H1 (cell line): ENCODE data around the gene PLXNB2. TPM values are rescaled to one million over a fixed set of nuclear protein-coding genes. Genes with fewer than 3 reads are reported as not detected.

Experiments used
- CTCF ChIA-PET: fragments of 300-600 bp; sonication (Branson Sonifier 250); formaldehyde crosslinking; loops from one replicate; lab custom pipeline; 2021; ENCODE audit not compliant: partially characterized antibody; lab: Charles Lee
- POLR2A ChIA-PET: fragments of 300-600 bp; sonication (Branson Sonifier 250); formaldehyde crosslinking; loops from one replicate; lab custom pipeline; 2021; ENCODE audit warnings: inconsistent platforms; ENCODE audit not compliant: partially characterized antibody; lab: Charles Lee
- DNase-seq, 2 experiments: peaks; one replicate each; pipeline versions ENCODE4 v3.0.0 to v3.0.0-alpha.2; 2010 to 2022; ENCODE audit warnings: low spot score in 2 of 2, low read depth in 1 of 2, mixed read lengths in 1 of 2
- FAIRE-seq: peaks from 2 replicates; lab custom pipeline; 2011; peaks lifted over from hg19 to GRCh38; lab: Jason Lieb, UNC
- H2AFZ ChIP-seq: 2 replicates; pipeline ENCODE4 v1.8.1; 2012; ENCODE audit warnings: low read length, inconsistent platforms
- H2AK5ac ChIP-seq: 2 replicates; pipeline ENCODE4 v1.6.1; 2013; ENCODE audit warnings: low read depth, low read length
- H2BK120ac ChIP-seq: replicated peaks from 2 replicates; pipeline ENCODE3; 2013; ENCODE audit warnings: low read depth, low read length, inconsistent platforms
- H2BK12ac ChIP-seq: 2 replicates; pipeline ENCODE4 v1.6.1; 2013; ENCODE audit warnings: low read depth, low read length
- H2BK15ac ChIP-seq: 2 replicates; pipeline ENCODE4 v1.6.1; 2013; ENCODE audit warnings: low read length
- H2BK20ac ChIP-seq: 2 replicates; pipeline ENCODE4 v1.6.1; 2013; ENCODE audit warnings: low read length
- H2BK5ac ChIP-seq: 2 replicates; pipeline ENCODE4 v1.6.1; 2013; ENCODE audit warnings: low read depth, low read length
- H3K14ac ChIP-seq: 2 replicates; pipeline ENCODE4 v1.6.1; 2013; ENCODE audit warnings: inconsistent platforms; ENCODE audit not compliant: insufficient read length
- H3K18ac ChIP-seq: 2 replicates; pipeline ENCODE4 v1.6.1; 2013; ENCODE audit warnings: low read length; ENCODE audit errors: extremely low read depth
- H3K23ac ChIP-seq: 2 replicates; pipeline ENCODE4 v1.6.1; 2013; ENCODE audit warnings: inconsistent platforms; ENCODE audit not compliant: insufficient read length
- H3K23me2 ChIP-seq: 2 replicates; pipeline ENCODE4 v1.6.1; 2013; ENCODE audit warnings: low read depth, low read length
- H3K27ac ChIP-seq: 2 replicates; pipeline ENCODE4 v1.6.1; 2011; ENCODE audit warnings: low read depth, low read length, inconsistent platforms
- H3K27me3 ChIP-seq, 4 experiments: replicated peaks in 1 of 4; 1 replicate in 1 of 4; 2 replicates in 3 of 4; pipeline versions ENCODE4 v1.6.1 to v1.8.1; 2011 to 2013; ENCODE audit warnings: low read length in 3 of 4, mild to moderate bottlenecking in 3 of 4, inconsistent platforms in 2 of 4, mixed read lengths in 2 of 4, moderate library complexity in 1 of 4; ENCODE audit not compliant: control insufficient read depth in 3 of 4, insufficient read depth in 3 of 4; ENCODE audit errors: extremely low read depth in 1 of 4
- H3K36me3 ChIP-seq, 4 experiments: 2 replicates each; pipeline versions ENCODE4 v1.6.1 to v1.8.1; 2011 to 2013; ENCODE audit warnings: mild to moderate bottlenecking in 4 of 4, low read length in 3 of 4, moderate library complexity in 2 of 4, control low read depth in 1 of 4, inconsistent platforms in 1 of 4; ENCODE audit not compliant: insufficient read depth in 4 of 4, control insufficient read depth in 2 of 4
- H3K4ac ChIP-seq: replicated peaks from 2 replicates; pipeline ENCODE3; 2013; ENCODE audit warnings: low read length, low read depth, mixed read lengths, inconsistent platforms; ENCODE audit not compliant: insufficient read length
- H3K4me1 ChIP-seq, 4 experiments: replicated peaks in 1 of 4; 1 replicate in 1 of 4; 2 replicates in 3 of 4; pipeline versions ENCODE4 v1.6.1 to v1.8.1; 2011 to 2013; ENCODE audit warnings: low read length in 3 of 4, inconsistent platforms in 2 of 4, mixed read lengths in 1 of 4; ENCODE audit not compliant: insufficient read depth in 4 of 4, control insufficient read depth in 3 of 4
- H3K4me2 ChIP-seq, 2 experiments: 2 replicates each; pipeline versions ENCODE4 v1.6.1 to v1.8.1; 2011 to 2013; ENCODE audit warnings: low read depth in 2 of 2, low read length in 2 of 2, control low read depth in 1 of 2, inconsistent platforms in 1 of 2, mild to moderate bottlenecking in 1 of 2; ENCODE audit not compliant: insufficient read depth in 1 of 2
- H3K4me3 ChIP-seq, 4 experiments: fragments of 200-600, 300-600 bp in 1 of 4; sonication (generic), shearing (Covaris generic), sonication (Bioruptor Twin) in 1 of 4; 2 replicates each; pipeline versions ENCODE4 v1.5.1 to v1.8.1; 2011 to 2016; ENCODE audit warnings: low read length in 4 of 4, low read depth in 3 of 4, control low read depth in 2 of 4, inconsistent platforms in 2 of 4, mild to moderate bottlenecking in 2 of 4, mixed read lengths in 1 of 4, moderate library complexity in 1 of 4; ENCODE audit not compliant: insufficient read depth in 2 of 4; ENCODE audit errors: extremely low read depth in 1 of 4
- H3K56ac ChIP-seq: replicated peaks from 2 replicates; pipeline ENCODE3; 2013; ENCODE audit warnings: low read depth, mild to moderate bottlenecking, mixed read lengths, low read length, inconsistent platforms; ENCODE audit not compliant: insufficient read length
- H3K79me1 ChIP-seq: 2 replicates; pipeline ENCODE4 v1.6.1; 2013; ENCODE audit warnings: low read depth, low read length, control low read depth
- H3K79me2 ChIP-seq, 2 experiments: 2 replicates each; pipeline versions ENCODE4 v1.6.1 to v1.8.1; 2012 to 2013; ENCODE audit warnings: low read length in 2 of 2, mild to moderate bottlenecking in 2 of 2, inconsistent platforms in 1 of 2; ENCODE audit not compliant: insufficient read depth in 2 of 2, control insufficient read depth in 1 of 2
- H3K9ac ChIP-seq, 4 experiments: replicated peaks in 1 of 4; 1 replicate in 1 of 4; 2 replicates in 3 of 4; pipeline versions ENCODE4 v1.6.1 to v1.8.1; 2011 to 2013; ENCODE audit warnings: low read depth in 3 of 4, low read length in 3 of 4, control low read depth in 2 of 4, mild to moderate bottlenecking in 2 of 4, moderate library complexity in 2 of 4, inconsistent platforms in 1 of 4; ENCODE audit errors: extremely low read depth in 1 of 4
- H3K9me3 ChIP-seq, 2 experiments: 2 replicates each; pipeline versions ENCODE4 v1.6.1 to v1.8.1; 2012 to 2013; ENCODE audit warnings: mild to moderate bottlenecking in 2 of 2, moderate library complexity in 2 of 2, control low read depth in 1 of 2, inconsistent platforms in 1 of 2, low read depth in 1 of 2, low read length in 1 of 2, mixed read lengths in 1 of 2; ENCODE audit not compliant: insufficient read depth in 2 of 2
- H4K20me1 ChIP-seq, 2 experiments: replicated peaks in 1 of 2; 2 replicates each; pipeline versions ENCODE3 to v1.8.1; 2011 to 2013; ENCODE audit warnings: inconsistent platforms in 2 of 2, low read length in 2 of 2, mild to moderate bottlenecking in 1 of 2; ENCODE audit not compliant: insufficient read depth in 2 of 2, control insufficient read depth in 1 of 2
- H4K5ac ChIP-seq: 2 replicates; pipeline ENCODE4 v1.6.1; 2013; ENCODE audit warnings: low read length, low read depth, mixed read lengths, inconsistent platforms; ENCODE audit not compliant: insufficient read length
- H4K8ac ChIP-seq: 2 replicates; pipeline ENCODE4 v1.8.0; 2013; ENCODE audit warnings: mild to moderate bottlenecking, moderate library complexity, low read length, inconsistent platforms; ENCODE audit not compliant: insufficient read depth; ENCODE audit errors: extremely low read depth
- H4K91ac ChIP-seq: replicated peaks from 2 replicates; pipeline ENCODE3; 2013; ENCODE audit warnings: low read length, mixed read lengths, inconsistent platforms; ENCODE audit not compliant: insufficient read length
- ASH2L ChIP-seq: fragments of 200-600, 300-600 bp; sonication (generic); IDR thresholded peaks from one replicate; pipeline ENCODE4 v1.7.1; 2017; ENCODE audit warnings: low read length
- BRCA1 ChIP-seq: IDR thresholded peaks from 2 replicates; pipeline ENCODE4 v1.6.1; 2012; ENCODE audit warnings: low read depth, low read length, improper control_type of control experiment
- CHD1 ChIP-seq: IDR thresholded peaks from 2 replicates; pipeline ENCODE4 v1.6.1; 2012; ENCODE audit warnings: low read depth, low read length, improper control_type of control experiment
- CHD2 ChIP-seq: IDR thresholded peaks from 2 replicates; pipeline ENCODE4 v1.6.1; 2012; ENCODE audit warnings: low read length, improper control_type of control experiment
- EP300 ChIP-seq, 2 experiments: IDR thresholded peaks; 1 replicate in 1 of 2; 2 replicates in 1 of 2; pipeline ENCODE4 v1.6.1; 2011 to 2012; ENCODE audit warnings: low read depth in 2 of 2, low read length in 2 of 2, mild to moderate bottlenecking in 2 of 2, borderline replicate concordance in 1 of 2, inconsistent platforms in 1 of 2, moderate library complexity in 1 of 2
- POLR2AphosphoS5 ChIP-seq: IDR thresholded peaks from 2 replicates; pipeline ENCODE4 v1.6.1; 2011; ENCODE audit warnings: low read depth, low read length
- POU5F1 ChIP-seq: IDR thresholded peaks from 2 replicates; pipeline ENCODE4 v1.6.1; 2011; ENCODE audit warnings: low read depth, mild to moderate bottlenecking, low read length, moderate library complexity
- RBBP5 ChIP-seq: IDR thresholded peaks from 2 replicates; pipeline ENCODE4 v1.7.1; 2012; ENCODE audit warnings: low read depth, mild to moderate bottlenecking, inconsistent platforms, low read length, moderate library complexity, borderline replicate concordance
- SAP30 ChIP-seq: fragments of 300-600 bp; sonication (generic); IDR thresholded peaks from 2 replicates; pipeline ENCODE4 v1.7.1; 2012; ENCODE audit warnings: low read length, moderate library complexity, mild to moderate bottlenecking, inconsistent platforms; ENCODE audit not compliant: insufficient read depth, insufficient replicate concordance
- SP2 ChIP-seq: IDR thresholded peaks from 2 replicates; pipeline ENCODE4 v1.6.1; 2012; ENCODE audit warnings: mild to moderate bottlenecking, low read length, inconsistent platforms
- WGBS, 2 experiments: shearing (Covaris generic) in 1 of 2; methylation state at CpG; one replicate each; pipeline versions ENCODE4 v1.1.6 to v1.1.7; 2013 to 2015; ENCODE audit warnings: low lambda C conversion rate in 2 of 2, mixed read lengths in 2 of 2, inconsistent platforms in 1 of 2, low coverage in 1 of 2, missing lambda C conversion rate in 1 of 2; ENCODE audit not compliant: insufficient replicate concordance in 2 of 2, insufficient coverage in 1 of 2, insufficient read length in 1 of 2; ENCODE audit errors: extremely low coverage in 1 of 2, missing lambda C conversion rate in 1 of 2; 5-methylcytosine and 5-hydroxymethylcytosine counted together
- polyA plus RNA-seq, 7 experiments: library from polyadenylated mRNA; depleted of rRNA in 3 of 7; stranded (reverse) in 5 of 7; unstranded in 2 of 7; fragments of >200 nt in 5 of 7; fragments of 200-250 nt in 2 of 7; gene quantifications; 1 replicate in 5 of 7; 2 replicates in 1 of 7; 4 replicates in 1 of 7; pipeline versions ENCODE4 v1.2.1 to v1.2.3, GENCODE V29; 2011 to 2013; ENCODE audit warnings: missing spikeins in 2 of 7, mixed read lengths in 2 of 7
- total RNA-seq: library from RNA; stranded (reverse); fragmentation: NEBNext Ultra II Directional; extraction: Animal tissue kit (Norgen Biotek cat#: 25700); gene quantifications from 2 replicates; pipeline ENCODE4 v1.2.1, GENCODE V29; 2021

The PLXNB2 gene
- total and polyA plus RNA-seq, 2 of the 8 experiments (the other 6 are each of a cell fraction or from before 2014, with no cell fraction given) = 58.3 to 92.8 TPM

GRCh38 chr22:50242406-50242949 lies 65.0 kb downstream of the PLXNB2 start:
- FAIRE-seq (no peak), DNase-seq (no peak)
- Histone ChIP-seq H3K27ac (no peak overlapping the region), H3K56ac (no peak overlapping the region), H2BK20ac (no peak overlapping the region), H4K5ac (no peak overlapping the region), H3K4me3 (peak overlapping the region in 1 of 4 experiments; percentile 27; a peak in 1 of 8 replicates), H3K4me1 (peaks cover 0 to 19% (median 12%) of the 10 kb centered on the region in 4 experiments; a peak in 6 of 7 replicates), H2BK5ac (no peak overlapping the region), H3K23me2 (peaks cover 11% of the 10 kb centered on the region), H3K23ac (no peak overlapping the region), H3K79me1 (peaks cover 12% of the 10 kb centered on the region), H4K91ac (no peak overlapping the region), H3K36me3 (no peaks in the 10 kb centered on the region), H4K8ac (no peak overlapping the region; the same call in 1 of the 2 replicates), H3K79me2 (peaks cover 4 to 33% of the 10 kb centered on the region in 2 experiments; a peak in 3 of 4 replicates), H3K9me3 (no peaks in the 10 kb centered on the region), H3K14ac (no peak overlapping the region), H3K18ac (no peak overlapping the region), H2AFZ (no peak overlapping the region), H2AK5ac (no peak overlapping the region), H3K4ac (no peak overlapping the region), H3K9ac (no peak overlapping the region; a peak in 1 of 7 replicates), H2BK12ac (no peak overlapping the region), H3K4me2 (peak overlapping the region; percentile 28 to 37; a peak in 2 of 4 replicates), H4K20me1 (peaks cover 4 to 24% of the 10 kb centered on the region in 2 experiments), H2BK15ac (no peak overlapping the region), H2BK120ac (no peak overlapping the region), H3K27me3 (no peaks in the 10 kb centered on the region)
- CTCF ChIA-PET = interaction anchor here (0.7 to 8.7 kb wide), 9 partner anchors 9 to 148 kb away, joined by 3 to 77 read pairs (median 5); partner anchors contain the start of gene HDAC10
- POLR2A ChIA-PET = interaction anchor here (0.7 to 1.2 kb wide), 2 partner anchors 8 to 24 kb away, joined by 3 to 4 read pairs; no protein-coding TSS in a partner anchor
- TF ChIP-seq CHD2 (no peak), CHD1 (no peak), RBBP5 (no peak), ASH2L (no peak), BRCA1 (no peak), POLR2AphosphoS5 (no peak), SP2 (no peak), EP300 (IDR thresholded peaks at IDR 0.05; ENCODE audit: borderline replicate concordance in 1 of 2, low read depth in 2 of 2, low read length in 2 of 2) (no peak), POU5F1 (no peak), SAP30 (no peak)
- 90% methylated on average over 13 of the region's 14 CpGs; no CpG with 5 or more reads in 1 of the 2 experiments for WGBS, 2 experiments
